Measurements from ENCODE around the gene CLP1. TPM values are rescaled to one million over a fixed set of nuclear protein-coding genes. Genes with fewer than 3 reads are reported as not detected.
A peak's percentile ranks its signal among the peaks of the same experiment; 100 is the strongest.
"Not testable (repeated sequence)": the region's sequence is repeated elsewhere in the genome, so short reads cannot be mapped to it uniquely, and the experiment has no call there.

CLP1 gene
- total RNA-seq, 1 experiment from 2014 or later = 23.4 TPM

- no peak for DNase-seq
- Histone ChIP-seq H3K4me2 (no peak overlapping the region), H3F3A (ENCODE audit: insufficient read depth, low read depth) (no peaks in the 10 kb centered on the region; the same call in 1 of the 2 replicates), H3K79me2 (ENCODE audit: low read depth) (no peaks in the 10 kb centered on the region), H2AFZ (no peak overlapping the region), H3K27me3 (ENCODE audit: insufficient read depth, low read depth) (peaks cover 45% of the 10 kb centered on the region), H3K4me3 (no peak overlapping the region), H3K9me3 (ENCODE audit: insufficient read depth, low read depth) (no peaks in the 10 kb centered on the region), H4K20me1 (ENCODE audit: insufficient read depth) (no peaks in the 10 kb centered on the region), H3K27ac (no peak overlapping the region), H3K9me2 (ENCODE audit: insufficient read depth) (no peaks in the 10 kb centered on the region), H3K36me3 (ENCODE audit: low read depth) (no peaks in the 10 kb centered on the region), H3K4me1 (replicated peaks; ENCODE audit: insufficient read depth) (no peaks in the 10 kb centered on the region)
- TF ChIP-seq CTCF (conservative IDR thresholded peaks at IDR 0.05) = no peak
- TF ChIP-seq EZH2 (IDR thresholded peaks at IDR 0.05; ENCODE audit: low read depth) = no peak
- ChIA-PET CTCF (no interaction called here), POLR2A (ENCODE audit: unreplicated experiment) (no interaction called here)
- no TSS peak for BruUV-seq (replicated peaks)
- intact Hi-C loops (cut with micrococcal nuclease; ENCODE audit: unreplicated experiment) = no loop called here
Measured at GRCh38 chr11:57650739-57651090, 6.8 kb upstream of the CLP1 start.

- Histone ChIP-seq H3K36me3 (ENCODE audit: low read depth) (no peaks in the 10 kb centered on the region), H3K79me2 (ENCODE audit: low read depth) (no peaks in the 10 kb centered on the region), H3K9me2 (ENCODE audit: insufficient read depth) (no peaks in the 10 kb centered on the region), H3F3A (ENCODE audit: insufficient read depth, low read depth) (no peaks in the 10 kb centered on the region; the same call in 1 of the 2 replicates), H3K27me3 (ENCODE audit: insufficient read depth, low read depth) (peaks cover 39% of the 10 kb centered on the region), H3K4me2 (no peak overlapping the region), H3K4me1 (replicated peaks; ENCODE audit: insufficient read depth) (0 out of 2 replicates have a peak, but pooled peaks cover under 1% of the 10 kb centered on the region), H2AFZ (no peak overlapping the region), H3K27ac (no peak overlapping the region), H3K9me3 (ENCODE audit: insufficient read depth, low read depth) (no peaks in the 10 kb centered on the region), H4K20me1 (ENCODE audit: insufficient read depth) (no peaks in the 10 kb centered on the region), H3K4me3 (no peak overlapping the region)
- DNase-seq = no peak
- BruUV-seq (replicated peaks) = no TSS peak
- ChIA-PET CTCF (interaction anchor here (1.0 kb wide), 1 partner anchor 9 kb away, joined by 3 read pairs; no protein-coding TSS in a partner anchor), POLR2A (ENCODE audit: unreplicated experiment) (no interaction called here)
- TF ChIP-seq CTCF (conservative IDR thresholded peaks at IDR 0.05) (no peak), EZH2 (IDR thresholded peaks at IDR 0.05; ENCODE audit: low read depth) (no peak)
- intact Hi-C loops (cut with micrococcal nuclease; ENCODE audit: unreplicated experiment) = no loop called here
Measured at GRCh38 chr11:57651408-57651807, 6.2 kb upstream of the CLP1 start.

- H3K27me3 ChIP-seq (ENCODE audit: insufficient read depth, low read depth) = peaks cover 30% of the 10 kb centered on the region
- H3K4me1 ChIP-seq (replicated peaks; ENCODE audit: insufficient read depth); H2AFZ ChIP-seq; H3K4me3 ChIP-seq; H3K9me2 ChIP-seq (ENCODE audit: insufficient read depth); BruUV-seq (replicated peaks); H3K27ac ChIP-seq; intact Hi-C loops (cut with micrococcal nuclease; ENCODE audit: unreplicated experiment); H3K4me2 ChIP-seq; H3K36me3 ChIP-seq (ENCODE audit: low read depth); H3F3A ChIP-seq (ENCODE audit: insufficient read depth, low read depth); H3K79me2 ChIP-seq (ENCODE audit: low read depth); H4K20me1 ChIP-seq (ENCODE audit: insufficient read depth); DNase-seq; H3K9me3 ChIP-seq (ENCODE audit: insufficient read depth, low read depth): not testable (repeated sequence)
- POLR2A ChIA-PET (ENCODE audit: unreplicated experiment) = interaction anchor here (0.5 to 0.6 kb wide), 2 partner anchors 22 to 192 kb away, joined by 3 read pairs; partner anchors contain the start of gene RTN4RL2
- CTCF ChIA-PET = interaction anchor here (1.0 kb wide), 1 partner anchor 10 kb away, joined by 3 read pairs; no protein-coding TSS in a partner anchor
Measured at GRCh38 chr11:57652230-57652629, 5.3 kb upstream of the CLP1 start.

- no peak overlapping the region for H3K4me2 ChIP-seq
- no peak overlapping the region for H3K27ac ChIP-seq
- H3K9me2 ChIP-seq (ENCODE audit: insufficient read depth) = no peaks in the 10 kb centered on the region
- DNase-seq = no peak
- CTCF ChIA-PET = no interaction called here
- BruUV-seq (replicated peaks) = no TSS peak
- intact Hi-C loops (cut with micrococcal nuclease; ENCODE audit: unreplicated experiment) = no loop called here
- TF ChIP-seq EZH2 (IDR thresholded peaks at IDR 0.05; ENCODE audit: low read depth) (no peak), CTCF (conservative IDR thresholded peaks at IDR 0.05) (no peak)
- peaks cover 7% of the 10 kb centered on the region for H3K4me1 ChIP-seq (replicated peaks; ENCODE audit: insufficient read depth)
- peak overlapping the region; percentile 1; the same call in 1 of the 2 replicates for H2AFZ ChIP-seq
- peaks cover 5% of the 10 kb centered on the region; the same call in 1 of the 2 replicates for H3F3A ChIP-seq (ENCODE audit: insufficient read depth, low read depth)
- H4K20me1 ChIP-seq (ENCODE audit: insufficient read depth) = no peaks in the 10 kb centered on the region
- POLR2A ChIA-PET (ENCODE audit: unreplicated experiment) = interaction anchor here (0.5 kb wide), 1 partner anchor 192 kb away, joined by 3 read pairs; the partner anchor contains the start of gene RTN4RL2
- H3K9me3 ChIP-seq (ENCODE audit: insufficient read depth, low read depth) = no peaks in the 10 kb centered on the region
- H3K36me3 ChIP-seq (ENCODE audit: low read depth) = no peaks in the 10 kb centered on the region
- peaks cover 26% of the 10 kb centered on the region for H3K27me3 ChIP-seq (ENCODE audit: insufficient read depth, low read depth)
- H3K79me2 ChIP-seq (ENCODE audit: low read depth) = peaks cover 1% of the 10 kb centered on the region
- H3K4me3 ChIP-seq = no peak overlapping the region
Measured at GRCh38 chr11:57652662-57653061, 4.9 kb upstream of the CLP1 start.
